Tibial artery (tissue), 4 donors: Measurements from ENCODE around the gene SLC2A4.

Source experiments
- DNase-seq, 2 donors: peaks; one replicate each; pipeline ENCODE4 v3.0.0-alpha.2; 2019
- H3K27ac ChIP-seq, 2 donors: fragments of 200-600 bp; sonication (generic) in 1 of 2; 1 replicate in 1 of 2; 2 replicates in 1 of 2; pipeline ENCODE4 v1.5.1; 2018 to 2019; ENCODE audit warnings: mild to moderate bottlenecking in 1 of 2
- H3K27me3 ChIP-seq, 2 donors: fragments of 200-600 bp; sonication (generic) in 1 of 2; one replicate each; pipeline versions ENCODE4 v1.5.1 to v1.6.0; 2016 to 2019
- H3K36me3 ChIP-seq, 3 donors: fragments of 200-600 bp; sonication (generic) in 2 of 3; one replicate each; pipeline ENCODE4 v1.5.1; 2016 to 2019; ENCODE audit warnings: mild to moderate bottlenecking in 2 of 3
- H3K4me1 ChIP-seq, 4 donors: fragments of 200-600 bp; sonication (generic) in 2 of 4; 1 replicate in 3 of 4; 2 replicates in 1 of 4; pipeline ENCODE4 v1.5.1; 2016 to 2019
- H3K4me3 ChIP-seq, 2 donors: fragments of 200-600 bp; sonication (generic) in 1 of 2; 1 replicate in 1 of 2; 2 replicates in 1 of 2; pipeline ENCODE4 v1.5.1; 2018 to 2019; ENCODE audit warnings: mild to moderate bottlenecking in 2 of 2
- H3K9me3 ChIP-seq, 3 donors: fragments of 200-600 bp; sonication (generic) in 1 of 3; one replicate each; pipeline ENCODE4 v1.5.1; 2016 to 2019
- intact Hi-C: fragments of 100-400 bp; cut with DNase I; formaldehyde crosslinking; loops from one replicate; pipeline ENCODE4 v1.15.0; 2023; ENCODE audit warnings: low total_unique reads
- TF ChIP-seq, protein P1 (sequence below), 2 experiments: fragments of 200-600 bp in 1 of 2; fragments of 450-650 bp in 1 of 2; IDR thresholded peaks; one replicate each; pipeline ENCODE4 v1.5.1; 2017 to 2019; ENCODE audit warnings: antibody characterized with exemption in 2 of 2, mild to moderate bottlenecking in 1 of 2, moderate library complexity in 1 of 2

The SLC2A4 gene

DNA sequence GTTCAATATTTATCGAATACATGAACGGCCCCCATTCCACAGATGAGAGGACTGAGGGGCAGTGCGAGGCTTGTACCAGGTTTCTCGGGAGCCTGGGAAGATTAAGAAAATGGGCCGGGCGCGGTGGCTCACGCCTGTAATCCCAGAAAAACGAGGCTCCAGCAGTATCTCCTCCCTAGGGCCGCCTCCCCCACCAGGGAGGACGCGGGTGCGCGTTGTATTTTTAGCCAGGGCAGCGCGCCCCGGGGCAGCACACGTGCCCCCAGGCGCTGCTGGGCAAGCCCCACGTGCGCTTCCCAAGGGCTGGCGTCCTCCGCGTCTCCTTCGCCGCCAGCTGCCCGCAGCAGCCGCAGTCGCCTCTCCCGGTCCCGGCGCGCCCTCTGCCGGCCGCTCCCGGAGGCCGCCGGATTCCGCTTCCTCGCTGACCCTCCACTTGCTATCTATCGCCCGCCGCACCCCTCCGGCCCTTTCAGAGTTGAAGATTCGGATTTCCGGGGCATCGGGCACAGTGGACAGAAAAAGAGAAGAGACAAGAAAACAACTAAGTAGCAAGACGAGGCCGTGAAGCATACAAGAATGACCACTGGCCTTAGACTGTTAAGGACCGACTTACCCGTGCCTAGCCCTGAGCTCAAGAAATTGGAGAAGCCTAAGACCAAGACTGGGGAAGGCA lies 14.8 kb downstream of the SLC2A4 start:
- peaks cover 0 to 44% (median 32%) of the 10 kb centered on the region in 4 donors for H3K4me1 ChIP-seq
- H3K27ac ChIP-seq = peak overlapping the region; percentile 29 to 61
- peak; percentile 74 to 94 for DNase-seq
- no peaks in the 10 kb centered on the region for H3K9me3 ChIP-seq
- TF ChIP-seq, protein P1, sequence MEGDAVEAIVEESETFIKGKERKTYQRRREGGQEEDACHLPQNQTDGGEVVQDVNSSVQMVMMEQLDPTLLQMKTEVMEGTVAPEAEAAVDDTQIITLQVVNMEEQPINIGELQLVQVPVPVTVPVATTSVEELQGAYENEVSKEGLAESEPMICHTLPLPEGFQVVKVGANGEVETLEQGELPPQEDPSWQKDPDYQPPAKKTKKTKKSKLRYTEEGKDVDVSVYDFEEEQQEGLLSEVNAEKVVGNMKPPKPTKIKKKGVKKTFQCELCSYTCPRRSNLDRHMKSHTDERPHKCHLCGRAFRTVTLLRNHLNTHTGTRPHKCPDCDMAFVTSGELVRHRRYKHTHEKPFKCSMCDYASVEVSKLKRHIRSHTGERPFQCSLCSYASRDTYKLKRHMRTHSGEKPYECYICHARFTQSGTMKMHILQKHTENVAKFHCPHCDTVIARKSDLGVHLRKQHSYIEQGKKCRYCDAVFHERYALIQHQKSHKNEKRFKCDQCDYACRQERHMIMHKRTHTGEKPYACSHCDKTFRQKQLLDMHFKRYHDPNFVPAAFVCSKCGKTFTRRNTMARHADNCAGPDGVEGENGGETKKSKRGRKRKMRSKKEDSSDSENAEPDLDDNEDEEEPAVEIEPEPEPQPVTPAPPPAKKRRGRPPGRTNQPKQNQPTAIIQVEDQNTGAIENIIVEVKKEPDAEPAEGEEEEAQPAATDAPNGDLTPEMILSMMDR (IDR thresholded peaks at IDR 0.05) = peak; percentile 92 to 98
- peak overlapping the region; percentile 6 to 27 for H3K4me3 ChIP-seq
- intact Hi-C loops = loop anchor here (1.0 kb wide), 1 partner anchor 16 kb away; no protein-coding TSS in a partner anchor
- no peaks in the 10 kb centered on the region for H3K36me3 ChIP-seq
- peaks cover 0 to 48% of the 10 kb centered on the region in 2 donors for H3K27me3 ChIP-seq

DNA sequence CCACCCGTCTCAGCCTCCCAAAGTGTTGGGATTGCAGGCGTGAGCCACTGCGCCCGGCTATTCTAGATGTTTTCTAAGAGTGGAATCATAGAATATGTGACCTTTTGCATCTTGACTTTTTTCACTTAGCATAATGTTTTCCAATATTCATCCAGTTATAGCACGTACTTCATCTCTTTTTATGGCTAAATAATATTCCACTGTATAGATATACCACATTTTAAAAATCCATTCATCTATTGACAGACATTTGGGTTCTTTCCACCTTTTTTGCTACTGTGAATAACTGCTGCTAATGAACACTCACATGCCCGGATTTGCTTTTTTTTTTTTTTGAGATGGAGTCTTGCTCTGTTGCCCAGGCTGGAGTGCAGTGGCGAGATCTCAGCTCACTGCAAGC lies 22.7 kb downstream of the SLC2A4 start:
- no peak for DNase-seq
- Histone ChIP-seq H3K9me3 (no peaks in the 10 kb centered on the region), H3K4me3 (no peak overlapping the region), H3K27ac (no peak overlapping the region), H3K27me3 (peaks cover 0 to 6% of the 10 kb centered on the region in 2 donors), H3K4me1 (peaks cover 0 to 12% (median 9%) of the 10 kb centered on the region in 4 donors), H3K36me3 (peaks cover 0 to under 1% (median 0%) of the 10 kb centered on the region in 3 donors)
- intact Hi-C loops = loop anchor here (5.0 kb wide), 1 partner anchor 42 kb away; the partner anchor contains the start of gene CLDN7
- TF ChIP-seq, protein P1 (IDR thresholded peaks at IDR 0.05) = no peak

DNA sequence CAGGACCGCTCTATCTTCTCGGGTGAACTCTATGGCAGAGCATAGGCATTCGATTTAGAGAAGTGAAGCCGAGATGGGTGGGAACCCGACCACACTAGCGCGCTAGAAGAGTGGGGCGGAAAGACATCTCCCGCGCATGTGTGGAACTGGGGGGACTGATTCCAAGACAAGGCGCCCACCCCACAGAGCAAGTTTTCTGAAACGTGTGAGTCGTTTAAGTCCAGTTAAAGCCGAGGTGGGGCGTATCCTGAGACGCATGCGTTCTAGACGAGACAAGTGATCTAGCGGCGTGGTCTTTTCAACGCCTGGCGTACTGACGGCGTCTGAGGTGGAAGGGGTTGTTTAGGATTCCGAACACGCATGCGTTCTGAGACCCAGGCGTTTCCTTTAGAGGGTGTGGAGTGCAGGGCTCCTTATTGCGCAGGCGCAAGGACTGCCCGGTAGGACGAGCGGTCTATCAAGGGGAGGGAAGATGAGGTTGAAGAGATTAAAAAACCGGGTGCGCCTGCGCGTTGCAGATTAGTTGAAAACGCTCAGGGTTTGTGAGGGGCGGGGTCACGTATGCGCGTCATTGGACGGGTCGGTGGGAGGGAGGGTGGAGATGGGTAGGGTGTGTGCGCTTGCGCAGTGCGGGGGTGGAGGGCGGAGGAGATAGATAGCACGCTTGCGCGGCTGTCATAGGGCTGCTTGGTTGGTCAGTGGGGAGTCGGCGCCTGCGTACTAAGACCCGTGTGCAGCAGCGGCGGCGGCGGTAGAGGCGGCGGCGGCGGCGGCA lies 25.6 kb downstream of the SLC2A4 start, which contains the start of gene EIF5A:
EIF5A (plus strand) TSS at position 718 of the 775 bp plus-strand sequence. CDS start 2,008 bp downstream, outside the sequence.
- Histone ChIP-seq H3K27ac (peak within 1 kb of the TSS; percentile 95 to 99), H3K36me3 (peaks cover 23 to 30% (median 25%) of the 10 kb centered on the region in 3 donors), H3K4me1 (peaks cover 0 to 34% (median 27%) of the 10 kb centered on the region in 4 donors), H3K27me3 (peaks cover 0 to 2% of the 10 kb centered on the region in 2 donors), H3K4me3 (peak within 1 kb of the TSS; percentile 91 to 98), H3K9me3 (no peaks in the 10 kb centered on the region)
- DNase-seq = peak; percentile 99 to 100
- TF ChIP-seq, protein P1 (IDR thresholded peaks at IDR 0.05) = peak in 1 of 2 experiments; percentile 3
- intact Hi-C loops = no loop called here

DNA sequence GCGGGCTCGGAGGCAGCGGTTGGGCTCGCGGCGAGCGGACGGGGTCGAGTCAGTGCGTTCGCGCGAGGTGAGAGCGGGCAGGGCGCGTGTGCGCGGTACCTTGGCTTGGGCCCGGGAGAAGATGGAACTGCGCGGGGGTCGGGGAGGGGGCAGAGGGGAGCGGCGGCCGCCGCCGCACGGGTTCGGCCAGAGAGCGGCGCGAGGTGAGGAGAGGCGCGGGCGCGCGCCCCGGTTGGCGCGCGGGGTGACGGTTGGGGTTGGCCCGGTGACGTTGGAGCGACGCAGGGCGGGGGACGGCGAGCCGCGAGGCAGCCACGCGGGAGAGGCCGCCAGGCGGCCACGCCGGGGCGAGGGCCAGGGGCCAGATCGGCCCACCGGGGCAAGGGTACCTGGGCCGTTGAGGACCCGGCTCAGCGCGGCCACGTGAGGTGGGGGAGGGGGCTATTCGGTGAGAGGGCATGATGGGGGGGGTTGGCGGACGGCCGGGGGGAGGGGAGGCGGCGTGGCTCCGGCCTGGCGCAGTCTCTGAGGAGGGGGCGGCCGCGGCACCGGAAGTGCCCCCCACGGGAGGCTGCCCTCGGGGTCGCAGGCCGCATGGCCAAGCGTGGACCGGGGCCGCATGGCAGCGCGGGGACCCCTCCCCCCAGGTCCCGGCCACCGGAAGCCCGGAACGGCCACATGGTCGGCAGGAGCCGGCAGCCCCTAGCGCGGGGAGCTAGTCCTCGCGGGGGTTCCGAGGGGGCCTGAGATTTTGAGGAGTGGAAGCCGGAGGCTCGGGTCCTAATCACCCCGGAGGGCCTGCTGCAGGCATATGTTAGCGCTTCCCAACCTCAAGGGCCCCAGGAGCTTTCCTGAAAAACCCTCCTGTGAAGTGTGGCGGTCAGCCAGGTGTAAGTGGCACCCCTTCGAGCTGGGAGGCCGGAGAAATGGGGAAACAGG lies 26.4 kb downstream of the SLC2A4 start:
- Histone ChIP-seq H3K27me3 (no peaks in the 10 kb centered on the region), H3K36me3 (peaks cover 31 to 38% (median 34%) of the 10 kb centered on the region in 3 donors), H3K9me3 (no peaks in the 10 kb centered on the region), H3K4me3 (peak overlapping the region; percentile 91 to 98), H3K27ac (peak overlapping the region; percentile 95 to 99), H3K4me1 (peaks cover 0 to 40% (median 31%) of the 10 kb centered on the region in 4 donors)
- TF ChIP-seq, protein P1 (IDR thresholded peaks at IDR 0.05) = peak in 1 of 2 experiments; percentile 11
- peak in 1 of 2 donors; percentile 78 for DNase-seq
- intact Hi-C loops = no loop called here
